ENCODE results near the gene PRKCA. TPM values are rescaled to one million over a fixed set of nuclear protein-coding genes. Genes with fewer than 3 reads are reported as not detected.

The PRKCA gene
- total RNA-seq, 4 donors from 2014 or later: 55.8 to 90.7 (median 66.7) TPM

- Histone ChIP-seq H3K27me3 (no peaks in the 10 kb centered on the region), H3K36me3 (no peaks in the 10 kb centered on the region), H3K27ac (peak overlapping the region in 1 of 4 donors; percentile 33), H3K4me3 (no peak overlapping the region), H3K4me1 (peaks cover 0 to 7% (median 0%) of the 10 kb centered on the region in 4 donors), H3K9me3 (no peaks in the 10 kb centered on the region)
- TF ChIP-seq POLR2A (IDR thresholded peaks at IDR 0.05): no peak
- no peak for TF ChIP-seq EP300 (IDR thresholded peaks at IDR 0.05)
- TF ChIP-seq CTCF (IDR thresholded peaks at IDR 0.05): no peak
- WGBS, 2 donors: 62 to 64% methylated on average over 12 of the region's 12 CpGs
- DNase-seq (ENCODE audit: low spot score in 2 of 2): no peak
Measured at GRCh38 chr17:66663041-66663606, 360.7 kb downstream of the PRKCA start.

GRCh38 chr17:66664336-66664735 lies 361.9 kb downstream of the PRKCA start:
- TF ChIP-seq CTCF (IDR thresholded peaks at IDR 0.05) (no peak), POLR2A (IDR thresholded peaks at IDR 0.05) (no peak), EP300 (IDR thresholded peaks at IDR 0.05) (no peak)
- Histone ChIP-seq H3K4me3 (no peak overlapping the region), H3K27ac (peak overlapping the region in 2 of 4 donors; percentile 16 to 22), H3K36me3 (no peaks in the 10 kb centered on the region), H3K27me3 (no peaks in the 10 kb centered on the region), H3K4me1 (peaks cover 0 to 4% (median 0%) of the 10 kb centered on the region in 4 donors), H3K9me3 (peaks cover 0 to 7% (median 0%) of the 10 kb centered on the region in 4 donors)
- WGBS, 2 donors: 85% methylated on average over 4 of the region's 4 CpGs
- DNase-seq (ENCODE audit: low spot score in 2 of 2): no peak

GRCh38 chr17:66665194-66665593 lies 362.8 kb downstream of the PRKCA start:
- no peak for TF ChIP-seq CTCF (IDR thresholded peaks at IDR 0.05)
- no peak for TF ChIP-seq POLR2A (IDR thresholded peaks at IDR 0.05)
- TF ChIP-seq EP300 (IDR thresholded peaks at IDR 0.05): no peak
- H3K4me1 ChIP-seq: peaks cover 0 to 4% (median 0%) of the 10 kb centered on the region in 4 donors
- H3K36me3 ChIP-seq: no peaks in the 10 kb centered on the region
- WGBS, 2 donors: 97 to 100% methylated on average over 4 of the region's 4 CpGs
- DNase-seq (ENCODE audit: low spot score in 2 of 2): no peak
- H3K27ac ChIP-seq: no peak overlapping the region
- no peaks in the 10 kb centered on the region for H3K27me3 ChIP-seq
- H3K9me3 ChIP-seq: peaks cover 0 to 7% (median 0%) of the 10 kb centered on the region in 4 donors
- no peak overlapping the region for H3K4me3 ChIP-seq

GRCh38 chr17:66667090-66667489 lies 364.7 kb downstream of the PRKCA start:
- H3K4me1 ChIP-seq: peaks cover 0 to 12% (median 0%) of the 10 kb centered on the region in 4 donors
- no peaks in the 10 kb centered on the region for H3K36me3 ChIP-seq
- no peak for DNase-seq (ENCODE audit: low spot score in 2 of 2)
- no peaks in the 10 kb centered on the region for H3K27me3 ChIP-seq
- TF ChIP-seq CTCF (IDR thresholded peaks at IDR 0.05): no peak
- no peak for TF ChIP-seq EP300 (IDR thresholded peaks at IDR 0.05)
- no peak for TF ChIP-seq POLR2A (IDR thresholded peaks at IDR 0.05)
- H3K27ac ChIP-seq: no peak overlapping the region
- WGBS, 2 donors: 90 to 92% methylated on average over 5 of the region's 5 CpGs
- no peak overlapping the region for H3K4me3 ChIP-seq
- H3K9me3 ChIP-seq: peaks cover 0 to 7% (median 0%) of the 10 kb centered on the region in 4 donors

GRCh38 chr17:66667491-66668030 lies 365.1 kb downstream of the PRKCA start:
- Histone ChIP-seq H3K4me3 (no peak overlapping the region), H3K27ac (no peak overlapping the region), H3K4me1 (peaks cover 0 to 14% (median 0%) of the 10 kb centered on the region in 4 donors), H3K36me3 (no peaks in the 10 kb centered on the region), H3K9me3 (peaks cover 0 to 7% (median 0%) of the 10 kb centered on the region in 4 donors), H3K27me3 (no peaks in the 10 kb centered on the region)
- no peak for TF ChIP-seq CTCF (IDR thresholded peaks at IDR 0.05)
- no peak for DNase-seq (ENCODE audit: low spot score in 2 of 2)
- 86 to 94% methylated on average over 4 of the region's 4 CpGs for WGBS, 2 donors
